Neural crest cell (in vitro differentiated cells): Measurements from ENCODE around the gene RHBDL3. TPM values are rescaled to one million over a fixed set of nuclear protein-coding genes. Genes with fewer than 3 reads are reported as not detected.

Experiments
- DNase-seq: peaks from one replicate; pipeline ENCODE4 v3.0.0; 2021; ENCODE audit warnings: low read depth, mixed read lengths, low spot score
- H3K27ac Mint-ChIP-seq: one replicate; pipeline ENCODE4 v1.8.0; 2021; ENCODE audit warnings: mild to moderate bottlenecking, mixed read lengths; ENCODE audit not compliant: unreplicated experiment
- H3K27me3 Mint-ChIP-seq: 2 replicates; pipeline ENCODE4 v1.8.0; 2021; ENCODE audit warnings: low read depth, mild to moderate bottlenecking, mixed read lengths
- H3K36me3 Mint-ChIP-seq: 2 replicates; pipeline ENCODE4 v1.8.0; 2021; ENCODE audit warnings: low read depth, mild to moderate bottlenecking, mixed read lengths
- H3K4me1 Mint-ChIP-seq: 2 replicates; pipeline ENCODE4 v1.8.0; 2021; ENCODE audit warnings: mixed read lengths
- H3K4me3 Mint-ChIP-seq: one replicate; pipeline ENCODE4 v1.8.0; 2021; ENCODE audit warnings: mild to moderate bottlenecking, mixed read lengths
- H3K9me3 Mint-ChIP-seq: 2 replicates; pipeline ENCODE4 v1.8.0; 2021; ENCODE audit warnings: mixed read lengths
- total RNA-seq: library from RNA; stranded (reverse); gene quantifications from 2 replicates; pipeline ENCODE4 v1.2.1, GENCODE V29; 2021
- TF ChIP-seq, protein P1 (sequence below): fragments of 200-600 bp; sonication (generic); conservative IDR thresholded peaks from 2 replicates; pipeline ENCODE4 v1.5.0; 2021; ENCODE audit warnings: antibody characterized with exemption, mild to moderate bottlenecking

The RHBDL3 gene
- total RNA-seq, 1 donor from 2014 or later, result 18.7 TPM

DNA sequence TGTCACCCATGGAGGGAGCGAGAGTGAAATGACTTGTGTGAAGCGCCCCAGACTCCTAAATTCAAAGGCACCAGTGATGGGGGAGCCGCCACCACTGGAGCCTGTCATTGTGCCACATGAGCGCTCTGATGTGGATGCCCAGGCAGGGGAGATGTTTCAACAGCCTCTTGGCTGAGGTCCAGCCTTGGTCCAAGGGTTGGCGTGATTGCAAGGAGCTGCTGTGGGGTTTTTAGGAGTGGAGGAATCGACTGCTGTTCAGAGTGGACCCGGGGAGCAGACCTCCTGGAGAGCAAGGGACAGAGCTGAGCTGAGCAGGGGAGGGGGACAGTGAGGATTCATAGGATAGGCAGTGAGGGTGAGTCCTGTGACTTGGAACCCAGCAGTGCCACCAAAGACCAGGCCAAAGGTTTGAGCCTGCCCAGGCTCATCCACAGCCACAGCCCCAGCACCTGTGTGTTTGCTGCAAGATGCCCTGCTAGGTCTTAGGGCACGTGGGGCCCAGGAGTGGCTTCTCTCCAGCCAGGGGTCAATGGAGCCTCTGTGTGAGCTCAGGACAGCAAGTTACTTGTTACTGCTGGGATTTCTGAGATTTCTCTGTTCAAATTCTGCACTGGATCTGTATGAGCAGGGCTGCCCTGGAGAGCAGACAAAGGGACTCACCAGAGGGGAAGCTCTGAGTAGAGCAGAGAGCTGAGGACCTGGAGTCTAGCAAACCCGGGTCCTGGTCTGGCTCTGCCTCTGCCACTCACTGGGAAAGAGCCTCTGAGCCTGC lies 20.3 kb downstream of the RHBDL3 start:
- Mint-ChIP-seq H3K4me3 (peak overlapping the region; percentile 54), H3K4me1 (peaks cover 53% of the 10 kb centered on the region), H3K27ac (peak overlapping the region; percentile 71)

DNA sequence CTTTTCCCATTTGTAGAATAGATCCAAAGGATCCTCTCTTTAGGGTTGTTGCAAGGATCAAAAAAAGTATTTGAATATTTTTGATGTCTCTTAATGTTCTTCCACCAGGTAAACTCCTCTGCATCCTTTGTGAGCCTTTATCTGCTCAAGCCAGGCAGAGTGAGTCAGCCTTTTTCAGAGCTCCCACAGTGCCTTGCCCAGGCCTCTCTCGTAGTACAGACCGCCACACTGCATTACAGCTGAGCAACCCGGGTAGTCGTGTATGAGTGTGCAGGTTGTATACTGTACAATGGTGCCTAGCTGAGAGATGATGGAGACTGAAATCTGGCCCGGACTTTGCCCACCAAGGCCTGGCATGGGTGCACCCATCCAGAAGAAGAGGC lies 20.9 kb downstream of the RHBDL3 start:
- H3K36me3 Mint-ChIP-seq, result no peaks in the 10 kb centered on the region
- H3K27ac Mint-ChIP-seq, result peak overlapping the region; percentile 71
- TF ChIP-seq, protein P1, sequence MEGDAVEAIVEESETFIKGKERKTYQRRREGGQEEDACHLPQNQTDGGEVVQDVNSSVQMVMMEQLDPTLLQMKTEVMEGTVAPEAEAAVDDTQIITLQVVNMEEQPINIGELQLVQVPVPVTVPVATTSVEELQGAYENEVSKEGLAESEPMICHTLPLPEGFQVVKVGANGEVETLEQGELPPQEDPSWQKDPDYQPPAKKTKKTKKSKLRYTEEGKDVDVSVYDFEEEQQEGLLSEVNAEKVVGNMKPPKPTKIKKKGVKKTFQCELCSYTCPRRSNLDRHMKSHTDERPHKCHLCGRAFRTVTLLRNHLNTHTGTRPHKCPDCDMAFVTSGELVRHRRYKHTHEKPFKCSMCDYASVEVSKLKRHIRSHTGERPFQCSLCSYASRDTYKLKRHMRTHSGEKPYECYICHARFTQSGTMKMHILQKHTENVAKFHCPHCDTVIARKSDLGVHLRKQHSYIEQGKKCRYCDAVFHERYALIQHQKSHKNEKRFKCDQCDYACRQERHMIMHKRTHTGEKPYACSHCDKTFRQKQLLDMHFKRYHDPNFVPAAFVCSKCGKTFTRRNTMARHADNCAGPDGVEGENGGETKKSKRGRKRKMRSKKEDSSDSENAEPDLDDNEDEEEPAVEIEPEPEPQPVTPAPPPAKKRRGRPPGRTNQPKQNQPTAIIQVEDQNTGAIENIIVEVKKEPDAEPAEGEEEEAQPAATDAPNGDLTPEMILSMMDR, result no peak
- peaks cover 51% of the 10 kb centered on the region for H3K4me1 Mint-ChIP-seq
- no peak for DNase-seq
- H3K27me3 Mint-ChIP-seq, result peaks cover 3% of the 10 kb centered on the region
- H3K9me3 Mint-ChIP-seq, result no peaks in the 10 kb centered on the region
- no peak overlapping the region for H3K4me3 Mint-ChIP-seq

More for the DNA sequence above, 20.3 kb downstream of the RHBDL3 start:
- DNase-seq, result no peak
- TF ChIP-seq, protein P1, result no peak
- no peaks in the 10 kb centered on the region for H3K36me3 Mint-ChIP-seq
- no peaks in the 10 kb centered on the region for H3K9me3 Mint-ChIP-seq
- H3K27me3 Mint-ChIP-seq, result peaks cover 3% of the 10 kb centered on the region

DNA sequence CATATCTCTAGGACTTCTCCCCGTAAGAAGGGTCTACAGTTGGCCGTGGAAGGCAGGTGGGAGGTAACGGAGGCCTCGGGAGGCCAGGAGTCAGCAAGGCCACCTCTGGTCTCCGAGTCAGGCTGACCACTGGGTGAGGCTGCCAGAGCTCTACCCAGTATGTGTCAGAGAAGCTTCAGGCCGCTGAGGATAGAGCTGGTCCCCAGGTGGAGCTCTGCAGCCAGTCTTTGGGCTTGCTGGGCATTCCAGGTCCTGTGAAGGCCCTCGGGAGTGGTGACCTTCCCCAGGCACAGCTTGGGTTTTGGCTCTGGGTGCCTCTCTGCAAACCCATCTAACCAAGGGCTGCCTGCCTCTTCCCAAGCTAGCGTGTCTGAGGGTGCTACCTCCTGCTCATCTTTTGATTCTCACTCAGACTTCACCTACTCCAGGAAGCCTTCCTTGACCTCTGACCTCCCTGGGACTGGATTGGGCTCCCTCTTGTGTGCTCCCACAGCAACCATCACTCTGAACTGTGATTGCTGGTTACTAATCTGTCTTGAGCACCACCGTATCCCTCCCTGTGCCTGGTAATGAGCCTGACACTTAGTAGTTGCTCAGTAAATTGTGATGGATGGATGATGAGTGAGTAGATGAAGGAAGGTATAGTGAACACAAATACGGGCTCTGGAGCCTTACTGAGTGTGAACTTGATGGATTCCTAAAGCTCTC lies 22.3 kb downstream of the RHBDL3 start:
- no peaks in the 10 kb centered on the region for H3K36me3 Mint-ChIP-seq
- no peak overlapping the region for H3K4me3 Mint-ChIP-seq
- TF ChIP-seq, protein P1, result no peak
- no peaks in the 10 kb centered on the region for H3K9me3 Mint-ChIP-seq
- H3K27ac Mint-ChIP-seq, result no peak overlapping the region
- peaks cover 3% of the 10 kb centered on the region for H3K27me3 Mint-ChIP-seq
- DNase-seq, result no peak
- peaks cover 44% of the 10 kb centered on the region for H3K4me1 Mint-ChIP-seq

DNA sequence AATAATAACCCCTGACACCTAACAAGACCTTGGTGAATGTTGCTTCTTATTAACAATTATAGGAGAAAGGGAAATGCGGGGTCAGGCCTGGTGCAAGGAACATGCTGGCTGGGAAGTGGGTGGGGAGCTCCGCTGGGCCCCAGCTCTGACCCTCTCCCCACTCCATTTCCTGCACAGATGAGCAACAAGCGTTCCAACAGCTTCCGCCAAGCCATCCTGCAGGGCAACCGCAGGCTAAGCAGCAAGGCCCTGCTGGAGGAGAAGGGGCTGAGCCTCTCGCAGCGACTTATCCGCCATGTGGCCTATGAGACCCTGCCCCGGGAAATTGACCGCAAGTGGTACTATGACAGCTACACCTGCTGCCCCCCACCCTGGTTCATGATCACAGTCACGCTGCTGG lies 23.0 kb downstream of the RHBDL3 start:
- H3K36me3 Mint-ChIP-seq, result no peaks in the 10 kb centered on the region
- peaks cover 2% of the 10 kb centered on the region for H3K27me3 Mint-ChIP-seq
- no peaks in the 10 kb centered on the region for H3K9me3 Mint-ChIP-seq
- H3K4me3 Mint-ChIP-seq, result no peak overlapping the region
- H3K4me1 Mint-ChIP-seq, result peaks cover 41% of the 10 kb centered on the region
- no peak overlapping the region for H3K27ac Mint-ChIP-seq
- TF ChIP-seq, protein P1, result no peak
- DNase-seq, result no peak

DNA sequence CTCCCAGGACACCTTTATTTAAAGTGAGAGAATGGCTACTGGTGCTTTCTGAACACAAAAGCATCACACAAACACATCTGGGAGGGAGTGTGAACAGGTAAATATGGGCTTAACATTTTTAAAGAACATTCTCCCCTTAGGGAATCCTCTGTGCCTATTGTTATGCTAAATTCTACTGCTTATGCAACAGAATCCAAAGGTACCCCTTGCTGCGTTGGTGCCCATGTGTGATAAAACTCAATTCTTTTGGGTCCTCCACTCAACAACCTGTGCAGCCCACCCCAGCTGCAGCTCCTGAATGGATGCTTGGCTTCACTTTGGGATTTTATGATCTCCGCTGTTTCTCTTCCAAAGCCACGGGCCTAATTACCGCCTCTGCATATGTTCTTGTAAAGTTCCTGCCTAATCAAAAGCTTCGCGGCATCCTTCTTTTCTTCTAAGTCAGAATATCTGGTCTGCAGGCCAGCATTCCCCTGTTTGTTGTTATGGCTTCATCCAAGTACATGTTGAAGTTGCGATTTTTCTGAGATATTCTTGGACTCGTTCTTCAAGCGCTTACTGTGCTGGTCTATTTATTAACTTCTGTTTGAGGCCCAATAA lies 23.9 kb downstream of the RHBDL3 start:
- Mint-ChIP-seq H3K4me1 (peaks cover 33% of the 10 kb centered on the region), H3K36me3 (no peaks in the 10 kb centered on the region), H3K9me3 (no peaks in the 10 kb centered on the region), H3K27ac (no peak overlapping the region), H3K4me3 (no peak overlapping the region), H3K27me3 (no peaks in the 10 kb centered on the region)
- no peak for DNase-seq
- TF ChIP-seq, protein P1, result no peak
